HEK293 (cell line): ENCODE data around the gene HDC.

ENCODE experiments used
- GLI4 ChIP-seq: fragments of 450-650 bp; formaldehyde crosslinking; IDR thresholded peaks from 2 replicates; pipeline ENCODE4 v1.5.1; 2016; ENCODE audit warnings: missing biosample characterization, missing genetic modification characterization
- MZF1 ChIP-seq: fragments of 450-650 bp; formaldehyde crosslinking; IDR thresholded peaks from 2 replicates; pipeline ENCODE4 v1.5.1; 2017; ENCODE audit warnings: missing biosample characterization, missing genetic modification characterization, borderline replicate concordance
- ZNF175 ChIP-seq: fragments of 450-650 bp; formaldehyde crosslinking; IDR thresholded peaks from 2 replicates; pipeline ENCODE4 v1.5.1; 2016; ENCODE audit warnings: missing biosample characterization, missing genetic modification characterization
- ZNF24 ChIP-seq: fragments of 450-650 bp; formaldehyde crosslinking; IDR thresholded peaks from 2 replicates; pipeline ENCODE4 v1.5.1; 2016; ENCODE audit warnings: missing biosample characterization, missing genetic modification characterization
- ZNF274 ChIP-seq, 2 experiments: fragments of 200-500 bp in 1 of 2; fragments of 450-650 bp in 1 of 2; sonication (Bioruptor generic) in 1 of 2; formaldehyde crosslinking in 1 of 2; IDR thresholded peaks; 2 replicates each; pipeline versions ENCODE4 v1.5.1 to v1.6.1; 2014 to 2016; ENCODE audit warnings: borderline replicate concordance in 1 of 2, inconsistent platforms in 1 of 2, low read length in 1 of 2, missing biosample characterization in 1 of 2, missing genetic modification characterization in 1 of 2
- ZNF624 ChIP-seq: fragments of 450-650 bp; formaldehyde crosslinking; IDR thresholded peaks from 2 replicates; pipeline ENCODE4 v1.5.1; 2017; ENCODE audit warnings: missing biosample characterization, missing genetic modification characterization
- ZNF701 ChIP-seq: fragments of 450-650 bp; formaldehyde crosslinking; IDR thresholded peaks from 2 replicates; pipeline ENCODE4 v1.5.1; 2016; ENCODE audit warnings: missing biosample characterization, missing genetic modification characterization
- ZNF792 ChIP-seq: fragments of 450-650 bp; formaldehyde crosslinking; IDR thresholded peaks from 2 replicates; pipeline ENCODE4 v1.5.1; 2016; ENCODE audit warnings: missing biosample characterization, missing genetic modification characterization
- TF ChIP-seq, protein P1 (sequence below): fragments of 450-650 bp; formaldehyde crosslinking; IDR thresholded peaks from 2 replicates; pipeline ENCODE4 v1.5.1; 2016; ENCODE audit warnings: missing biosample characterization, missing genetic modification characterization
- TF ChIP-seq, protein P2 (sequence below): fragments of 450-650 bp; formaldehyde crosslinking; IDR thresholded peaks from 2 replicates; pipeline ENCODE4 v1.5.1; 2016; ENCODE audit warnings: missing biosample characterization, missing genetic modification characterization, low read depth
- TF ChIP-seq, protein P3 (sequence below): fragments of 450-650 bp; formaldehyde crosslinking; IDR thresholded peaks from 2 replicates; pipeline ENCODE4 v1.5.1; 2017; ENCODE audit warnings: missing biosample characterization, mild to moderate bottlenecking, missing genetic modification characterization, moderate library complexity
- TF ChIP-seq, protein P4 (sequence below): fragments of 450-650 bp; formaldehyde crosslinking; IDR thresholded peaks from 2 replicates; pipeline ENCODE4 v1.5.1; 2017; ENCODE audit warnings: missing biosample characterization, missing genetic modification characterization

DNA sequence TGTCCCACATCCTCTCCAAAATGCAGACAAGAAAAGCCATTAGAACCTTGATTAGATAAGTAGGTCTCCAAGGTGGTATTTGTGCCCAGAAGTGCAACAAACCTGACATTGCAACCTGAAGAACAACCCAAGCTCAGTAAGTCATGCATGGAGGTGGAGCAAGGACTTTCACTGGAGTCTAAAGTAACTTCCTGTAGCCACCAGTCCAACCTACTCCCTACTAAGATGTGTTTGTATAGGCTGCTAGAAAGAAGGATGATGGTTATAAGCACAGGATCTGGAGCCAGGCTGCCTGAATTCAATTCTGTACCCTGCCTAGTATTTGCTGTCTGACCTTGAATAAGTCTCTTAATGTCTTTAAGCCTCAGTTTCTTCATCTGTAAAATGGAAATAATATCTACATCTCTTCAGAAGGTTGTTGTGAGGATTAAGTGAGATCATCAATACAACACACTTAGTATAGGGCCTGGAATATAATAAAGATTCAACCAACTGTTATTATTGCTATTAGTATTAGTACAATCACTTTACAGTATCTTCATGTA is 32.3 kb downstream of the HDC start:
- TF ChIP-seq ZNF24 (tag by site-specific recombination) (no peak), ZNF624 (tag by site-specific recombination) (no peak), ZNF701 (no peak), ZNF792 (tag by site-specific recombination) (no peak), ZNF175 (no peak), GLI4 (no peak), ZNF274 (IDR thresholded peaks at IDR 0.05; ENCODE audit: low read length) (no peak), ZNF274 (tag by site-specific recombination; IDR thresholded peaks at IDR 0.05; ENCODE audit: borderline replicate concordance) (no peak), MZF1 (tag by site-specific recombination) (no peak)
- TF ChIP-seq, protein P1, sequence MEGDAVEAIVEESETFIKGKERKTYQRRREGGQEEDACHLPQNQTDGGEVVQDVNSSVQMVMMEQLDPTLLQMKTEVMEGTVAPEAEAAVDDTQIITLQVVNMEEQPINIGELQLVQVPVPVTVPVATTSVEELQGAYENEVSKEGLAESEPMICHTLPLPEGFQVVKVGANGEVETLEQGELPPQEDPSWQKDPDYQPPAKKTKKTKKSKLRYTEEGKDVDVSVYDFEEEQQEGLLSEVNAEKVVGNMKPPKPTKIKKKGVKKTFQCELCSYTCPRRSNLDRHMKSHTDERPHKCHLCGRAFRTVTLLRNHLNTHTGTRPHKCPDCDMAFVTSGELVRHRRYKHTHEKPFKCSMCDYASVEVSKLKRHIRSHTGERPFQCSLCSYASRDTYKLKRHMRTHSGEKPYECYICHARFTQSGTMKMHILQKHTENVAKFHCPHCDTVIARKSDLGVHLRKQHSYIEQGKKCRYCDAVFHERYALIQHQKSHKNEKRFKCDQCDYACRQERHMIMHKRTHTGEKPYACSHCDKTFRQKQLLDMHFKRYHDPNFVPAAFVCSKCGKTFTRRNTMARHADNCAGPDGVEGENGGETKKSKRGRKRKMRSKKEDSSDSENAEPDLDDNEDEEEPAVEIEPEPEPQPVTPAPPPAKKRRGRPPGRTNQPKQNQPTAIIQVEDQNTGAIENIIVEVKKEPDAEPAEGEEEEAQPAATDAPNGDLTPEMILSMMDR, result no peak
- TF ChIP-seq, protein P2, sequence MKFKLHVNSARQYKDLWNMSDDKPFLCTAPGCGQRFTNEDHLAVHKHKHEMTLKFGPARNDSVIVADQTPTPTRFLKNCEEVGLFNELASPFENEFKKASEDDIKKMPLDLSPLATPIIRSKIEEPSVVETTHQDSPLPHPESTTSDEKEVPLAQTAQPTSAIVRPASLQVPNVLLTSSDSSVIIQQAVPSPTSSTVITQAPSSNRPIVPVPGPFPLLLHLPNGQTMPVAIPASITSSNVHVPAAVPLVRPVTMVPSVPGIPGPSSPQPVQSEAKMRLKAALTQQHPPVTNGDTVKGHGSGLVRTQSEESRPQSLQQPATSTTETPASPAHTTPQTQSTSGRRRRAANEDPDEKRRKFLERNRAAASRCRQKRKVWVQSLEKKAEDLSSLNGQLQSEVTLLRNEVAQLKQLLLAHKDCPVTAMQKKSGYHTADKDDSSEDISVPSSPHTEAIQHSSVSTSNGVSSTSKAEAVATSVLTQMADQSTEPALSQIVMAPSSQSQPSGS (tag by site-specific recombination), result no peak
- TF ChIP-seq, protein P3, sequence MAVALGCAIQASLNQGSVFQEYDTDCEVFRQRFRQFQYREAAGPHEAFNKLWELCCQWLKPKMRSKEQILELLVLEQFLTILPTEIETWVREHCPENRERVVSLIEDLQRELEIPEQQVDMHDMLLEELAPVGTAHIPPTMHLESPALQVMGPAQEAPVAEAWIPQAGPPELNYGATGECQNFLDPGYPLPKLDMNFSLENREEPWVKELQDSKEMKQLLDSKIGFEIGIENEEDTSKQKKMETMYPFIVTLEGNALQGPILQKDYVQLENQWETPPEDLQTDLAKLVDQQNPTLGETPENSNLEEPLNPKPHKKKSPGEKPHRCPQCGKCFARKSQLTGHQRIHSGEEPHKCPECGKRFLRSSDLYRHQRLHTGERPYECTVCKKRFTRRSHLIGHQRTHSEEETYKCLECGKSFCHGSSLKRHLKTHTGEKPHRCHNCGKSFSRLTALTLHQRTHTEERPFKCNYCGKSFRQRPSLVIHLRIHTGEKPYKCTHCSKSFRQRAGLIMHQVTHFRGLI (tag by site-specific recombination), result no peak
- TF ChIP-seq, protein P4, sequence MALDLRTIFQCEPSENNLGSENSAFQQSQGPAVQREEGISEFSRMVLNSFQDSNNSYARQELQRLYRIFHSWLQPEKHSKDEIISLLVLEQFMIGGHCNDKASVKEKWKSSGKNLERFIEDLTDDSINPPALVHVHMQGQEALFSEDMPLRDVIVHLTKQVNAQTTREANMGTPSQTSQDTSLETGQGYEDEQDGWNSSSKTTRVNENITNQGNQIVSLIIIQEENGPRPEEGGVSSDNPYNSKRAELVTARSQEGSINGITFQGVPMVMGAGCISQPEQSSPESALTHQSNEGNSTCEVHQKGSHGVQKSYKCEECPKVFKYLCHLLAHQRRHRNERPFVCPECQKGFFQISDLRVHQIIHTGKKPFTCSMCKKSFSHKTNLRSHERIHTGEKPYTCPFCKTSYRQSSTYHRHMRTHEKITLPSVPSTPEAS, result no peak
